Adrenal gland (tissue), 5 donors: ENCODE measurements around the gene TSKS.

Experiments
- POLR2A ChIP-seq, 2 donors: fragments of 450-650 bp; IDR thresholded peaks; one replicate each; pipeline ENCODE4 v1.6.1; 2017; ENCODE audit warnings: antibody characterized with exemption in 2 of 2, mild to moderate bottlenecking in 2 of 2, moderate library complexity in 1 of 2
- TF ChIP-seq, protein P1 (sequence below), 6 experiments: fragments of 450-650 bp in 4 of 6; fragments of 200-600 bp in 2 of 6; sonication (generic) in 1 of 6; IDR thresholded peaks; 1 replicate in 5 of 6; 2 replicates in 1 of 6; pipeline versions ENCODE4 v1.5.1 to v1.8.0; 2016 to 2021; ENCODE audit warnings: antibody characterized with exemption in 6 of 6, mild to moderate bottlenecking in 2 of 6, moderate library complexity in 1 of 6
- donor health status: DM: no; HTN: no; CAD: no.

DNA sequence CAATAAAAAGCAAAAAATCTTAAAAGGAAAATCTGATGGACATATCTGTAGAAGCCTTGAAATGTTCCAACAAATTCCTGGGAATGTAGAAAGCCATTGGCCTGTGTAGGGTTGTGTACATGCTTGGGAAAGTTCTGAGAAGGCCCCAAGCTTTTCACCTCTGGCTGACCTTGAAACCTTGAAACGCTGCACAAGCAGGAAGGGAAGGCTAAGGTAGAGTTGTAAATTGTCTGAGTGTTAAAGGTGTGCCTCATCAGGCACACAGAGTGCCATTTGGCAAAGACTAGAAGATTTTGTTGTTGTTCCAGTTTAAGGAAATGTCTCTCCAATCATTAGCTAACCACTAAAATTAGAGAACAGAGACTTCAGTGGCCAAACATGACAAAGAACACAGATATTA lies 10.4 kb downstream of the TSKS start:
- TF ChIP-seq, protein P1, sequence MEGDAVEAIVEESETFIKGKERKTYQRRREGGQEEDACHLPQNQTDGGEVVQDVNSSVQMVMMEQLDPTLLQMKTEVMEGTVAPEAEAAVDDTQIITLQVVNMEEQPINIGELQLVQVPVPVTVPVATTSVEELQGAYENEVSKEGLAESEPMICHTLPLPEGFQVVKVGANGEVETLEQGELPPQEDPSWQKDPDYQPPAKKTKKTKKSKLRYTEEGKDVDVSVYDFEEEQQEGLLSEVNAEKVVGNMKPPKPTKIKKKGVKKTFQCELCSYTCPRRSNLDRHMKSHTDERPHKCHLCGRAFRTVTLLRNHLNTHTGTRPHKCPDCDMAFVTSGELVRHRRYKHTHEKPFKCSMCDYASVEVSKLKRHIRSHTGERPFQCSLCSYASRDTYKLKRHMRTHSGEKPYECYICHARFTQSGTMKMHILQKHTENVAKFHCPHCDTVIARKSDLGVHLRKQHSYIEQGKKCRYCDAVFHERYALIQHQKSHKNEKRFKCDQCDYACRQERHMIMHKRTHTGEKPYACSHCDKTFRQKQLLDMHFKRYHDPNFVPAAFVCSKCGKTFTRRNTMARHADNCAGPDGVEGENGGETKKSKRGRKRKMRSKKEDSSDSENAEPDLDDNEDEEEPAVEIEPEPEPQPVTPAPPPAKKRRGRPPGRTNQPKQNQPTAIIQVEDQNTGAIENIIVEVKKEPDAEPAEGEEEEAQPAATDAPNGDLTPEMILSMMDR (IDR thresholded peaks at IDR 0.05): no peak
- TF ChIP-seq POLR2A (IDR thresholded peaks at IDR 0.05): no peak
